ENCODE data around the gene TFEB. TPM values are rescaled to one million over a fixed set of nuclear protein-coding genes. Genes with fewer than 3 reads are reported as not detected.

TFEB gene
- total and polyA plus RNA-seq, 2 experiments from 2014 or later = 34.0 to 41.0 TPM

GRCh38 chr6:41697861-41698781, 37.3 kb downstream of the TFEB start:
- Histone ChIP-seq H3K27me3 (no peaks in the 10 kb centered on the region), H3K4me1 (ENCODE audit: low read depth) (no peaks in the 10 kb centered on the region), H3K4me3 (no peak overlapping the region), H3K27ac (no peak overlapping the region), H3K36me3 (no peaks in the 10 kb centered on the region), H3K9me3 (ENCODE audit: low read depth) (no peaks in the 10 kb centered on the region)
- TF ChIP-seq CTCF (IDR thresholded peaks at IDR 0.05; ENCODE audit: low read depth, low read length) = no peak
- DNase-seq (ENCODE audit: low read depth in 1 of 2, low spot score in 1 of 2) = peak in 1 of 2 donors; percentile 92

- no peak for TF ChIP-seq CTCF (IDR thresholded peaks at IDR 0.05; ENCODE audit: low read depth, low read length)
- Histone ChIP-seq H3K9me3 (ENCODE audit: low read depth) (no peaks in the 10 kb centered on the region), H3K36me3 (no peaks in the 10 kb centered on the region), H3K4me3 (no peak overlapping the region), H3K27me3 (no peaks in the 10 kb centered on the region), H3K27ac (no peak overlapping the region), H3K4me1 (ENCODE audit: low read depth) (no peaks in the 10 kb centered on the region)
- DNase-seq (ENCODE audit: low read depth in 1 of 2, low spot score in 1 of 2) = no peak
These were observed 38.6 kb downstream of the TFEB start for GRCh38 chr6:41696788-41697187.

- no peak overlapping the region for H3K27ac ChIP-seq
- H3K27me3 ChIP-seq = no peaks in the 10 kb centered on the region
- H3K4me3 ChIP-seq = no peak overlapping the region
These were observed 39.6 kb downstream of the TFEB start for GRCh38 chr6:41695825-41696224.

DNA sequence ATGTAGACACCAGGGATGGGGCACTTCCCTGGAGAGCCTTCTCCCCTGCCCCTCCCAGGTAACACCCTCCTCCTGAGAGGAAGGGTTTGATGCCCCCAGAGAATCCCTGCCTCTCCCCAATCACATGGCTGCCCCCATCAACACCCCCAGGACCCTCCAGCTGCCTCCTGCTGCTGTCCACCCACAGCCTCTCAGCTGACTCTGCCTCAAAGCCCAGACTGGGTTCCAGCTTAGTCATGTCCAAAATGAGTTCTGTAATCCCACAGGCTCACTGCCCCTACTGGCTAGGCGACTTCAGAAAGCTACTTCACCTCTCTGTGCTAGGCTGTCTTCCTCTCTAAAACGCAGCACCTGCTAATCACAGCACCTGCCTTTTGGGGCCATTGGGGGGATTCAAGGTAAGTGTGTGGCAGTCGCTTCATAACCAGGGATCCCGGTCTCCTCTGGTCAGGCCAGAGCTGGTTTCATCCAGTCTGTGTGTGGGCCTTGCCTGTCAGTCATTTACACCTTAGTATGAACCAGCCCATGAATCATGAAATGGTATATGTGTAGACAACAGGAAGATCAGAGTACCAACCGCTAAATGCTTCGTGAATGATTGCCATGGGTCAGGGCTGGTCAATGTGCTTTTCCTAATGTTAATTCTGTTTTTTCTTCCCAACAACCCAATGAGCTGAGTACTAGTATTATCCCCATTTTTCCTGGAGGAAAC, 40.4 kb downstream of the TFEB start:
- Histone ChIP-seq H3K27me3 (no peaks in the 10 kb centered on the region), H3K36me3 (no peaks in the 10 kb centered on the region), H3K27ac (no peak overlapping the region), H3K9me3 (ENCODE audit: low read depth) (no peaks in the 10 kb centered on the region), H3K4me3 (no peak overlapping the region), H3K4me1 (ENCODE audit: low read depth) (no peaks in the 10 kb centered on the region)
- TF ChIP-seq CTCF (IDR thresholded peaks at IDR 0.05; ENCODE audit: low read depth, low read length) = no peak
- no peak for DNase-seq (ENCODE audit: low read depth in 1 of 2, low spot score in 1 of 2)

More at GRCh38 chr6:41695825-41696224, 39.6 kb downstream of the TFEB start:
- Histone ChIP-seq H3K9me3 (ENCODE audit: low read depth) (no peaks in the 10 kb centered on the region), H3K4me1 (ENCODE audit: low read depth) (no peaks in the 10 kb centered on the region), H3K36me3 (no peaks in the 10 kb centered on the region)
- no peak for TF ChIP-seq CTCF (IDR thresholded peaks at IDR 0.05; ENCODE audit: low read depth, low read length)
- DNase-seq (ENCODE audit: low read depth in 1 of 2, low spot score in 1 of 2) = no peak

DNA sequence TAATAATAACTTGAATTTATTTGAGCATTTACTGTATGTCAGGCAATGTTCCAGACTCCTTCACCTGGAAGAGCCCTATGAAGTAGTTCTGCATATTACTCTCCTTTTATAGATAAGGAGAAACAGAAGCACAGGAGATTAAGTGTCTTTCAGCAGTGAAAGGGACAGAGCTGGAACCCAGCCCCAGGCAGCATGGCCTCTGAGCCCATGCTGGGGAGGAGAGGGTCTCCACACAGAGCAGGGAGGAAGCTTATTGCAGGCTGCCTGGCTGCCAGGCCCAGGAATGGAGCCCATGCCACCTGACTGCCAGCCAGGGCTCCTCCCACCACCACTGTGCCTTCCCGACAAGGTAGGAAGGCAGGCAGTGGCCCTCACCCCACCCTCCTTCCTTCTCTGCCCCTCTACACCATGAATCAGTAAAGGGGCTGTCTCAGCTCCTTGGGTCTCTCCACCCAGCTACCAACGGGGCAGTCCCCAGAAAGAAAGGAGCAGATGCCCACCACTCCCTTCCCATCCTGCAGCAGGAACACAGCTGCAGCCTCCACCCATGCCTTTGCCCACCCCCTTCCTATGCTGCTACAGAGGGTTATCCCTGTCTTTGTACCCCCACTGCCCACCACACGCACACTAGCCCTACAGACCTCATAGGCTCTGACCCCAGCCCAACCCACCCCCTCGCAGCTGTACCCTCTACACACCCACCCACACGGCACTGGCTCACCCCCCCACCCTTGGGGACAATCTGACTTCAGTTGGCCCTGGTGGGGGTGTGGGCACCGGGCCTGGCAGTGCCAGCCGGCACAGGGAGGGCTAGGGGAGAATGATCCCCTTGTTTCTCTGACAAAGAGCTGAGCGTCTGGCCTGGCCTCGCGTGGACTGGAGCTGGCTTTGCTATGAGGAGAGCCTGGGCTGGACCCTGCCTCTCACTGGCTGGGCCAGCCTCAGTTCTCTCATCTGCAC, 41.8 kb downstream of the TFEB start:
- no peak for TF ChIP-seq CTCF (IDR thresholded peaks at IDR 0.05; ENCODE audit: low read depth, low read length)

More for the DNA sequence above, 41.8 kb downstream of the TFEB start:
- Histone ChIP-seq H3K4me3 (no peak overlapping the region), H3K9me3 (ENCODE audit: low read depth) (no peaks in the 10 kb centered on the region), H3K27me3 (no peaks in the 10 kb centered on the region), H3K27ac (no peak overlapping the region), H3K36me3 (no peaks in the 10 kb centered on the region), H3K4me1 (ENCODE audit: low read depth) (no peaks in the 10 kb centered on the region)
- no peak for DNase-seq (ENCODE audit: low read depth in 1 of 2, low spot score in 1 of 2)

Data from cardiac muscle cell (in vitro differentiated cells and primary cell).